ENCODE measurements around the gene GTF2H1. TPM values are rescaled to one million over a fixed set of nuclear protein-coding genes. Genes with fewer than 3 reads are reported as not detected.

The GTF2H1 gene
- total RNA-seq, 1 donor from 2014 or later, result 41.7 TPM

GRCh38 chr11:18288911-18289310 is 33.5 kb upstream of the GTF2H1 start:
- Mint-ChIP-seq H3K4me3 (no peak overlapping the region), H3K4me1 (no peaks in the 10 kb centered on the region), H3K27ac (ENCODE audit: unreplicated experiment) (no peak overlapping the region), H3K27me3 (ENCODE audit: low read depth) (no peaks in the 10 kb centered on the region), H3K36me3 (ENCODE audit: low read depth) (peaks cover 5% of the 10 kb centered on the region), H3K9me3 (no peaks in the 10 kb centered on the region)
- TF ChIP-seq CTCF (conservative IDR thresholded peaks at IDR 0.05), result no peak
- DNase-seq (ENCODE audit: low read depth, low spot score), result no peak

- H3K4me3 Mint-ChIP-seq, result no peak overlapping the region
- TF ChIP-seq CTCF (conservative IDR thresholded peaks at IDR 0.05), result no peak
- H3K27ac Mint-ChIP-seq (ENCODE audit: unreplicated experiment), result no peak overlapping the region
- H3K9me3 Mint-ChIP-seq, result no peaks in the 10 kb centered on the region
- peaks cover 12% of the 10 kb centered on the region for H3K36me3 Mint-ChIP-seq (ENCODE audit: low read depth)
- DNase-seq (ENCODE audit: low read depth, low spot score), result no peak
- H3K4me1 Mint-ChIP-seq, result no peaks in the 10 kb centered on the region
- H3K27me3 Mint-ChIP-seq (ENCODE audit: low read depth), result no peaks in the 10 kb centered on the region
Measured at GRCh38 chr11:18294862-18295261, 27.5 kb upstream of the GTF2H1 start.

- TF ChIP-seq CTCF (conservative IDR thresholded peaks at IDR 0.05), result no peak
- H3K36me3 Mint-ChIP-seq (ENCODE audit: low read depth), result peaks cover 12% of the 10 kb centered on the region
Measured at GRCh38 chr11:18295316-18295715, 27.1 kb upstream of the GTF2H1 start.

GRCh38 chr11:18299721-18300120 is 22.6 kb upstream of the GTF2H1 start:
- H3K27me3 Mint-ChIP-seq (ENCODE audit: low read depth), result no peaks in the 10 kb centered on the region
- no peak for DNase-seq (ENCODE audit: low read depth, low spot score)
- H3K4me3 Mint-ChIP-seq, result no peak overlapping the region
- peaks cover 10% of the 10 kb centered on the region for H3K36me3 Mint-ChIP-seq (ENCODE audit: low read depth)
- H3K27ac Mint-ChIP-seq (ENCODE audit: unreplicated experiment), result no peak overlapping the region
- no peaks in the 10 kb centered on the region for H3K4me1 Mint-ChIP-seq
- no peak for TF ChIP-seq CTCF (conservative IDR thresholded peaks at IDR 0.05)
- H3K9me3 Mint-ChIP-seq, result no peaks in the 10 kb centered on the region

More at GRCh38 chr11:18295316-18295715, 27.1 kb upstream of the GTF2H1 start:
- Mint-ChIP-seq H3K4me1 (no peaks in the 10 kb centered on the region), H3K9me3 (no peaks in the 10 kb centered on the region), H3K27ac (ENCODE audit: unreplicated experiment) (no peak overlapping the region), H3K4me3 (no peak overlapping the region), H3K27me3 (ENCODE audit: low read depth) (no peaks in the 10 kb centered on the region)
- no peak for DNase-seq (ENCODE audit: low read depth, low spot score)

- H3K4me3 Mint-ChIP-seq, result no peak overlapping the region
- peaks cover 7% of the 10 kb centered on the region for H3K36me3 Mint-ChIP-seq (ENCODE audit: low read depth)
Measured at GRCh38 chr11:18304745-18305144, 17.6 kb upstream of the GTF2H1 start.

More at GRCh38 chr11:18304745-18305144, 17.6 kb upstream of the GTF2H1 start:
- Mint-ChIP-seq H3K4me1 (no peaks in the 10 kb centered on the region), H3K9me3 (no peaks in the 10 kb centered on the region), H3K27me3 (ENCODE audit: low read depth) (no peaks in the 10 kb centered on the region), H3K27ac (ENCODE audit: unreplicated experiment) (no peak overlapping the region)
- DNase-seq (ENCODE audit: low read depth, low spot score), result no peak
- TF ChIP-seq CTCF (conservative IDR thresholded peaks at IDR 0.05), result no peak

Data from neural crest cell (in vitro differentiated cells).